H1 (cell line): ENCODE data around the gene HOGA1. TPM values are rescaled to one million over a fixed set of nuclear protein-coding genes. Genes with fewer than 3 reads are reported as not detected.

Experiments
- CEBPB ChIP-seq: IDR thresholded peaks from 2 replicates; pipeline ENCODE4 v1.6.1; 2012; ENCODE audit warnings: low read depth, low read length
- EGR1 ChIP-seq: IDR thresholded peaks from 2 replicates; pipeline ENCODE4 v1.6.1; 2011; ENCODE audit warnings: low read depth, low read length, borderline replicate concordance
- GABPA ChIP-seq: IDR thresholded peaks from 2 replicates; pipeline ENCODE4 v1.6.1; 2011; ENCODE audit warnings: mild to moderate bottlenecking, low read length, moderate library complexity, borderline replicate concordance; ENCODE audit not compliant: insufficient read depth
- JUN ChIP-seq: IDR thresholded peaks from 2 replicates; pipeline ENCODE4 v1.6.1; 2011; ENCODE audit warnings: low read depth, mild to moderate bottlenecking, improper control_type of control experiment, low read length
- NANOG ChIP-seq: IDR thresholded peaks from 2 replicates; pipeline ENCODE4 v1.6.1; 2011; ENCODE audit warnings: low read length, low read depth, mild to moderate bottlenecking, inconsistent platforms; ENCODE audit not compliant: insufficient read depth, poor library complexity, severe bottlenecking
- RBBP5 ChIP-seq: IDR thresholded peaks from 2 replicates; pipeline ENCODE4 v1.7.1; 2012; ENCODE audit warnings: low read depth, mild to moderate bottlenecking, inconsistent platforms, low read length, moderate library complexity, borderline replicate concordance
- RXRA ChIP-seq: IDR thresholded peaks from 2 replicates; pipeline ENCODE4 v1.6.1; 2011; ENCODE audit warnings: low read depth, mild to moderate bottlenecking, low read length, moderate library complexity; ENCODE audit not compliant: insufficient read depth
- SIRT6 ChIP-seq: IDR thresholded peaks from one replicate; pipeline ENCODE4 v1.7.1; 2012; ENCODE audit warnings: low read length, inconsistent platforms
- SP2 ChIP-seq: IDR thresholded peaks from 2 replicates; pipeline ENCODE4 v1.6.1; 2012; ENCODE audit warnings: mild to moderate bottlenecking, low read length, inconsistent platforms
- polyA plus RNA-seq, 7 experiments: library from polyadenylated mRNA; depleted of rRNA in 3 of 7; stranded (reverse) in 5 of 7; unstranded in 2 of 7; fragments of >200 nt in 5 of 7; fragments of 200-250 nt in 2 of 7; gene quantifications; 1 replicate in 5 of 7; 2 replicates in 1 of 7; 4 replicates in 1 of 7; pipeline versions ENCODE4 v1.2.1 to v1.2.3, GENCODE V29; 2011 to 2013; ENCODE audit warnings: missing spikeins in 2 of 7, mixed read lengths in 2 of 7
- total RNA-seq: library from RNA; stranded (reverse); fragmentation: NEBNext Ultra II Directional; extraction: Animal tissue kit (Norgen Biotek cat#: 25700); gene quantifications from 2 replicates; pipeline ENCODE4 v1.2.1, GENCODE V29; 2021
- TF ChIP-seq, protein P1 (sequence below): fragments of 300-600 bp; sonication (generic); IDR thresholded peaks from 2 replicates; pipeline ENCODE4 v1.7.1; 2012; ENCODE audit warnings: low read length, moderate library complexity, mild to moderate bottlenecking, inconsistent platforms; ENCODE audit not compliant: insufficient replicate concordance
- TF ChIP-seq, protein P2 (sequence below): IDR thresholded peaks from 2 replicates; pipeline ENCODE4 v1.6.1; 2012; ENCODE audit warnings: low read length, inconsistent platforms

Gene HOGA1
- total and polyA plus RNA-seq, 2 of the 8 experiments (the other 6 are each of a cell fraction or from before 2014, with no cell fraction given), result 0.28 to 1.00 TPM

DNA sequence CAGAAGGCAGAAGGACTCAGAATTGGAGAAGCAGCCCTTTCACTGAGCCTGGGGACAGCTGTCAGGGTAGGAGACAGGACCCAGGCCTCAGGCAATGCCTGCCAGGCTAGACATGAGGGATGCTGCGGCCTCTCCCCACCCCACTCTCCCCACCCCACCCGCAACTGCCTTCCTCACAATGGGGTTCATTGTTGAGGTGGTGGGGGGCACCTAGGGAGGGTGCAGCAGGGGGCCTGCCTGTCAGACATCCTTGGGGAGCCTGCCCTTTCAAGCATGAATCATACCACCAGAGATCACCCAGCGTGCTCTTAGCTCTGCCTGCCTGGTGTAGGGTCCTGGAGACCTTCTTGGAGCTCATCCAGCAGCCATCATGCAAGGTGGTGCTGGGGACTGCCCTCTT is 5.3 kb downstream of the HOGA1 start, which contains the start of gene C10orf62 (continued):
- TF ChIP-seq, protein P1, sequence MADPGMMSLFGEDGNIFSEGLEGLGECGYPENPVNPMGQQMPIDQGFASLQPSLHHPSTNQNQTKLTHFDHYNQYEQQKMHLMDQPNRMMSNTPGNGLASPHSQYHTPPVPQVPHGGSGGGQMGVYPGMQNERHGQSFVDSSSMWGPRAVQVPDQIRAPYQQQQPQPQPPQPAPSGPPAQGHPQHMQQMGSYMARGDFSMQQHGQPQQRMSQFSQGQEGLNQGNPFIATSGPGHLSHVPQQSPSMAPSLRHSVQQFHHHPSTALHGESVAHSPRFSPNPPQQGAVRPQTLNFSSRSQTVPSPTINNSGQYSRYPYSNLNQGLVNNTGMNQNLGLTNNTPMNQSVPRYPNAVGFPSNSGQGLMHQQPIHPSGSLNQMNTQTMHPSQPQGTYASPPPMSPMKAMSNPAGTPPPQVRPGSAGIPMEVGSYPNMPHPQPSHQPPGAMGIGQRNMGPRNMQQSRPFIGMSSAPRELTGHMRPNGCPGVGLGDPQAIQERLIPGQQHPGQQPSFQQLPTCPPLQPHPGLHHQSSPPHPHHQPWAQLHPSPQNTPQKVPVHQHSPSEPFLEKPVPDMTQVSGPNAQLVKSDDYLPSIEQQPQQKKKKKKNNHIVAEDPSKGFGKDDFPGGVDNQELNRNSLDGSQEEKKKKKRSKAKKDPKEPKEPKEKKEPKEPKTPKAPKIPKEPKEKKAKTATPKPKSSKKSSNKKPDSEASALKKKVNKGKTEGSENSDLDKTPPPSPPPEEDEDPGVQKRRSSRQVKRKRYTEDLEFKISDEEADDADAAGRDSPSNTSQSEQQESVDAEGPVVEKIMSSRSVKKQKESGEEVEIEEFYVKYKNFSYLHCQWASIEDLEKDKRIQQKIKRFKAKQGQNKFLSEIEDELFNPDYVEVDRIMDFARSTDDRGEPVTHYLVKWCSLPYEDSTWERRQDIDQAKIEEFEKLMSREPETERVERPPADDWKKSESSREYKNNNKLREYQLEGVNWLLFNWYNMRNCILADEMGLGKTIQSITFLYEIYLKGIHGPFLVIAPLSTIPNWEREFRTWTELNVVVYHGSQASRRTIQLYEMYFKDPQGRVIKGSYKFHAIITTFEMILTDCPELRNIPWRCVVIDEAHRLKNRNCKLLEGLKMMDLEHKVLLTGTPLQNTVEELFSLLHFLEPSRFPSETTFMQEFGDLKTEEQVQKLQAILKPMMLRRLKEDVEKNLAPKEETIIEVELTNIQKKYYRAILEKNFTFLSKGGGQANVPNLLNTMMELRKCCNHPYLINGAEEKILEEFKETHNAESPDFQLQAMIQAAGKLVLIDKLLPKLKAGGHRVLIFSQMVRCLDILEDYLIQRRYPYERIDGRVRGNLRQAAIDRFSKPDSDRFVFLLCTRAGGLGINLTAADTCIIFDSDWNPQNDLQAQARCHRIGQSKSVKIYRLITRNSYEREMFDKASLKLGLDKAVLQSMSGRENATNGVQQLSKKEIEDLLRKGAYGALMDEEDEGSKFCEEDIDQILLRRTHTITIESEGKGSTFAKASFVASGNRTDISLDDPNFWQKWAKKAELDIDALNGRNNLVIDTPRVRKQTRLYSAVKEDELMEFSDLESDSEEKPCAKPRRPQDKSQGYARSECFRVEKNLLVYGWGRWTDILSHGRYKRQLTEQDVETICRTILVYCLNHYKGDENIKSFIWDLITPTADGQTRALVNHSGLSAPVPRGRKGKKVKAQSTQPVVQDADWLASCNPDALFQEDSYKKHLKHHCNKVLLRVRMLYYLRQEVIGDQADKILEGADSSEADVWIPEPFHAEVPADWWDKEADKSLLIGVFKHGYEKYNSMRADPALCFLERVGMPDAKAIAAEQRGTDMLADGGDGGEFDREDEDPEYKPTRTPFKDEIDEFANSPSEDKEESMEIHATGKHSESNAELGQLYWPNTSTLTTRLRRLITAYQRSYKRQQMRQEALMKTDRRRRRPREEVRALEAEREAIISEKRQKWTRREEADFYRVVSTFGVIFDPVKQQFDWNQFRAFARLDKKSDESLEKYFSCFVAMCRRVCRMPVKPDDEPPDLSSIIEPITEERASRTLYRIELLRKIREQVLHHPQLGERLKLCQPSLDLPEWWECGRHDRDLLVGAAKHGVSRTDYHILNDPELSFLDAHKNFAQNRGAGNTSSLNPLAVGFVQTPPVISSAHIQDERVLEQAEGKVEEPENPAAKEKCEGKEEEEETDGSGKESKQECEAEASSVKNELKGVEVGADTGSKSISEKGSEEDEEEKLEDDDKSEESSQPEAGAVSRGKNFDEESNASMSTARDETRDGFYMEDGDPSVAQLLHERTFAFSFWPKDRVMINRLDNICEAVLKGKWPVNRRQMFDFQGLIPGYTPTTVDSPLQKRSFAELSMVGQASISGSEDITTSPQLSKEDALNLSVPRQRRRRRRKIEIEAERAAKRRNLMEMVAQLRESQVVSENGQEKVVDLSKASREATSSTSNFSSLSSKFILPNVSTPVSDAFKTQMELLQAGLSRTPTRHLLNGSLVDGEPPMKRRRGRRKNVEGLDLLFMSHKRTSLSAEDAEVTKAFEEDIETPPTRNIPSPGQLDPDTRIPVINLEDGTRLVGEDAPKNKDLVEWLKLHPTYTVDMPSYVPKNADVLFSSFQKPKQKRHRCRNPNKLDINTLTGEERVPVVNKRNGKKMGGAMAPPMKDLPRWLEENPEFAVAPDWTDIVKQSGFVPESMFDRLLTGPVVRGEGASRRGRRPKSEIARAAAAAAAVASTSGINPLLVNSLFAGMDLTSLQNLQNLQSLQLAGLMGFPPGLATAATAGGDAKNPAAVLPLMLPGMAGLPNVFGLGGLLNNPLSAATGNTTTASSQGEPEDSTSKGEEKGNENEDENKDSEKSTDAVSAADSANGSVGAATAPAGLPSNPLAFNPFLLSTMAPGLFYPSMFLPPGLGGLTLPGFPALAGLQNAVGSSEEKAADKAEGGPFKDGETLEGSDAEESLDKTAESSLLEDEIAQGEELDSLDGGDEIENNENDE, result no peak
- TF ChIP-seq RBBP5 (no peak), RXRA (no peak), CEBPB (no peak), SP2 (no peak), NANOG (no peak), JUN (no peak), SIRT6 (no peak), EGR1 (no peak), GABPA (no peak)
- TF ChIP-seq, protein P2, sequence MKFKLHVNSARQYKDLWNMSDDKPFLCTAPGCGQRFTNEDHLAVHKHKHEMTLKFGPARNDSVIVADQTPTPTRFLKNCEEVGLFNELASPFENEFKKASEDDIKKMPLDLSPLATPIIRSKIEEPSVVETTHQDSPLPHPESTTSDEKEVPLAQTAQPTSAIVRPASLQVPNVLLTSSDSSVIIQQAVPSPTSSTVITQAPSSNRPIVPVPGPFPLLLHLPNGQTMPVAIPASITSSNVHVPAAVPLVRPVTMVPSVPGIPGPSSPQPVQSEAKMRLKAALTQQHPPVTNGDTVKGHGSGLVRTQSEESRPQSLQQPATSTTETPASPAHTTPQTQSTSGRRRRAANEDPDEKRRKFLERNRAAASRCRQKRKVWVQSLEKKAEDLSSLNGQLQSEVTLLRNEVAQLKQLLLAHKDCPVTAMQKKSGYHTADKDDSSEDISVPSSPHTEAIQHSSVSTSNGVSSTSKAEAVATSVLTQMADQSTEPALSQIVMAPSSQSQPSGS, result no peak
